Activated CD8-positive, alpha-beta memory T cell treated with anti-CD3 and anti-CD28 coated beads, Interleukin-2, amount 50 U/mL, for 24 hours (primary cell): ENCODE measurements around the gene MOB3B.
"Not testable (repeated sequence)": the region's sequence is repeated elsewhere in the genome, so short reads cannot be mapped to it uniquely, and the experiment has no call there.

Source experiments
- DNase-seq: peaks from one replicate; pipeline ENCODE4 v3.0.0-alpha.2; 2020; ENCODE audit errors: extremely low read depth

MOB3B gene

DNA sequence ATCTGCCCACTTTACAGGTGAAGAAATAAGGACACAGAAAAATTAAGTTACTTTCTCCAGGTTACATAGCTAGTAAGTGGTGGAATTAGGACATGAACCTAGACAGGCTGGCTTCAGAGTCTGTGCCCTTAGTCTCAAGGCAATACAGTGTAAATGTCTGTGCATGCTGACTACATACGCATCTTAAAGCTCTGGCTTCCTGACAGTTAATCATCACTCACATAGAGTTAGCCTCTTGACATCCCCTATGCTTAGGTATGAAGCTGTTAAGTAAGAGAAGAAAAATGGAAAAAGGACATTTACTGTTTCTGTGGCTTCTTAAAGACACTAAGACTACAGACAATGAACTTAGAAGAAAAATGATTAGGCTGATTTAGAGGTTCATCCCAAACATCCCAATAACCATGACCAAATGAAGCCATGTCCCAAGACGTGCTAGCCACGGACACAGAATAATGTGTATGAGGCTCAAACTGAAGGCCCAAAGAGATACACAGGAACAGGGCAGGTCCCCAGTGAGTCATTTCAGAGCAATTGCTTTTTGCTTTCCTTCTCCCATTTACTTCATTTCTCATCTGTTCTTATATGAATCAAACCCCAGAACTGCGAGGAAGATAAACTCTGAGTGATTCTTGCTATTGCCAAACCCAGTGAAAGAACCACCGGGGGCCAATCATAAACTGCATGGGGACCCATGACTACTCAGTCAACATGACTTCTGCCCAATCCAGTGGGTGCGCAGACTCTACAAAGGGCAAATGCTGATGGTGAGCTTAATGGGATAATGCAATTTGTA lies 105.5 kb downstream of the MOB3B start:
- no peak for DNase-seq

- no peak for DNase-seq
Observed at GRCh38 chr9:27422279-27422834, 107.3 kb downstream of the MOB3B start.

- no peak for DNase-seq
Observed at GRCh38 chr9:27421577-27421976, 108.0 kb downstream of the MOB3B start.

- DNase-seq: not testable (repeated sequence)
Observed at GRCh38 chr9:27419558-27419957, 110.1 kb downstream of the MOB3B start.

DNA sequence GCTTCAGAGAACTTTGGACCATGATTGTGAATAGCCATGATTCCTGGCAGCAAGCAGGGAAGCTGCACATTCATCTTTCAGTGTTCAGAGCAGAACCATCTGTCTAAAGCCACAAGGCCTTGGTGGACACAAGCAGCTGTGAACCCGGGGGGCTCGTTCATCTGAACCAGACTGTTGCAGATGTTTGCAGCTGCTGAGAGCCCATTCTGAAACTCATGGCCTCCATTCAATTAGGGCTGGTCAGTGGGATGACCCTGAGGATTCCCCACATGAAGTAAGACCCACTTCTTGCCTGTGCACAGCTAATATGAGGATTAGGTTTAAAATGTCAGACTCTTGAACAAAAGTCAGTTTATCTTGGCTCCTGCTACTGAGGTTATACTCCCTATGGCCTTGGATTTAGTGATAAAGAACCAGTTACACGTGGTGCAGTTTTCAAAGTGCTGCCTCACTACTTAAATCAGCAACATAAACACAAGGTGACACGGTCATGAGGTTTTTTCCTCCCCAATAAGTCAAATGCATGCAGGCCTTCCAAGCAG lies 115.3 kb downstream of the MOB3B start:
- no peak for DNase-seq

- DNase-seq: no peak
Observed at GRCh38 chr9:27413511-27414219, 115.9 kb downstream of the MOB3B start.

GRCh38 chr9:27412963-27413362 lies 116.7 kb downstream of the MOB3B start:
- DNase-seq: no peak

DNA sequence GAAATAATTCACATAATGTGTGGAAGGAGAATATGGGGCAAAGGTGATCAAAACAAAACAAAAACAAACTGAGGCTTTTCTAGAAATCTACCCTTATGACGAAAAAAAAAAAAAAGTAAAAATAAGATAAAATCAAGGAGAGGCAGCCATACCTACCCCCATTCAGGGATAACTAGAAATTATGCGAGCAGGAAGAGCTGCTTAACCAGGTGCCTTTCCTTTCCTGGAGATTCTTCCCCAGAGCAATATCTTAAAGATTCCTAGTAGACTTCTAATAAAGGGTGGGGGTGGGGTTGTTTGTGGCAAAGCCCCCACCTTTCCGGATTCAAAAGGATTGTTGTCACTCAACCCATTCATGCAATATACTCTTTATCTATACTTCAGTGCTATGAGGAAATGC lies 117.5 kb downstream of the MOB3B start:
- DNase-seq: no peak

DNA sequence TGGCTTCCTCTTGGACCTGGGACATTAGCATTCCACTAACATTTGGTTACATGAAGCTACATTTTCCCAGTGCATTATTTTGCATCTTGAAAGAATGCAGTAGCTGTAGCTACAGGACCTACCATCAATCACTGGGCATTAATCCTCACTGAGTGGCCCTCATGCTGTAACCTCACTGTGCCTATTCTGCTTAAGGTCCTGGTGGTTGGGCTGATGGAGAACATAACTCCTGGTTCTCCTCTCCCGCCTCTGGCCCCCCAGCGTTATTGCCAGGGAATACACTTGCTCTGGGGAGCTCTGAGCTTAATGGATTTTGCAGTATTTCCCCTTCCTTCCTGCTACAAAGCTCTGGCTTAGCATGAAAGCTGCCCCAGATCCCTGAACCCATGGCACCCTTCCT lies 121.1 kb downstream of the MOB3B start:
- DNase-seq: no peak

DNA sequence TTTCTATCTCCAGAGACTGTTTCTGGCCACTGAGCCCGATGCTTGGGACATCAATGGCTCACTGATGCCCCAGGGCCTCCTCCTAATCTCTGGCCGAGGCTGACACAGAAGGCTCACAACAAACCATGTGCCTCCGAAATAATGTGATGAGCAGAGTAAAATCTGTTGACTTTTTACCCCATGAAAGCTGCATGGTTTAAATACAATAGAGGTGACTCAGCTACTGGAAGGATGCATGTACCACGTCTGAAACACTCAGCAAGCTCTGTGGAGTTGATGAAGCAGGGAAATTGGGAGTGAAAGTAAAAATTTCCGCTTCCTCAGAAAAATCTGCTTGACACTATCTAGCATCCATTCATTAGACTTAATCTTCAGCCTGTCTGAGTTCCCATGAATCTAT lies 121.6 kb downstream of the MOB3B start:
- DNase-seq: no peak

DNA sequence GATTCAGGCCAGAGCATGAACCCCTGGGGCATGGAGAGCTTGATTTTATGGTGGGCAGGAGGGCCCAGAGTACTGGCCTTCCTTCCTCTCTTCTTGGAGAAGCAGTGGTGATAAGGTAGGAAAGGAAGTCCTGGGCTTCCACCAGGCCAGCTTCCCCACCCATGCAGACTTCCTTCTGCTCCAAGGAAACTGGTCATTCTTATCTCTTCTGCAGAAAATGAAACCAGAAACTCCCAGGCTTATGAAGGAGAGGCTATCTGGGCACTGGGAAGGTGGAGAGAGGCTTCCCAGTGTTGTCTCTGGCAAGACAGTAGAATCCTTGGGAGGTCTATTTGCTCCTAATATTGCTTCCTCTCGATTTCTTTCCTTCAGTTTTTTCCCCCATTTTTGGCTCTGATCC lies 122.1 kb downstream of the MOB3B start:
- DNase-seq: no peak

GRCh38 chr9:27404661-27405060 lies 125.0 kb downstream of the MOB3B start:
- DNase-seq: no peak

DNA sequence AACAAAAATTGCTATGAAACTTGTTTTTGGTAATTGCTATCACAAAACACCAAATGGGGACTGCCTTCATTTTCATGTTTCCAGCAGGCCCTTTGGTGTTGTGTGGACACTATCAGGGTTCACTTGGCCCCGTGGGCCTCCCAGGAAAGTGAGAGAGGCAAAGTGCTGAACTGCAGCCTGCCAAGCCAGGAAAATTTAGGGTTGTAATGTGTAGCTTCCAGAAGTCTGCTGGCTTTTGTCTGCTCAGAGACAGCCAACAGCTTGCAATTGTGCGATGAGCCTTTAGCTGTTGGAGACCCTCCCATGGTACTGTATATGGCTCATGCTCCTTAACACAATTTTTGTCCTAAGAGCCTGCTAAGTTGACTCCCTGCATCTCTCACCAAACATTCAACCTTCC lies 127.0 kb downstream of the MOB3B start:
- DNase-seq: no peak

GRCh38 chr9:27400334-27400880 lies 129.2 kb downstream of the MOB3B start:
- no peak for DNase-seq

DNA sequence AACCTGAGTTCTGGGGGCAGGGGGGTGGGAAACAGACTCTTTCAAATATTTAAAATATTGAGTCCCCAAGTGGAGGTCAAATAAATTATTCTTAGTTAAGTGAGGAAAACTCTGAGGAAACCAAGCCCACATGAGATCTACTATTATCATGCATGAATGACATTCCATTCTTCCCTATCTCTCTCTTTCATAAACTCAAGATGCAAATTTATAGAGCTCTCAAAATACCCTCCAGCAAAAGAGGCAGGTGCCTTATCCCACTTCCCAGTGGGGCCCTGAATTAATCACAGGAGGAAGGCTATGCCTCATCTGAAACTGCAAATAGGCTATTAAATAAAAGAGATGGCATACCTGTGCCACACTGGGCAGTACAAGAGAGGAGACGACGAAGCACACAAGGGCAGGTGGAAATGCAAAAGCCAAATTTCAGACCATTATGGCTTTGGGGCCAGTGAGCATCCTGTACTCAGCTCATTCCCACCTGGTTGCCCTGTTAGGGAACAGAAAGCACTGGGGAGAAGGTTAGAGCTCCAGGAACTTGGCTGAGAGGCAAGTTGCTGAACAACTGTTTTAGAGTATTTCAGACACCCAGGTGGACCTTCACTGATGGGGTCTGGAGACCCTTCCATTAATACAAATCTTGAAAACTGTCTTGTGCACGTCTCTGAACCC lies 130.5 kb downstream of the MOB3B start:
- DNase-seq: no peak

- no peak for DNase-seq
Observed at GRCh38 chr9:27396495-27396894, 133.1 kb downstream of the MOB3B start.

DNA sequence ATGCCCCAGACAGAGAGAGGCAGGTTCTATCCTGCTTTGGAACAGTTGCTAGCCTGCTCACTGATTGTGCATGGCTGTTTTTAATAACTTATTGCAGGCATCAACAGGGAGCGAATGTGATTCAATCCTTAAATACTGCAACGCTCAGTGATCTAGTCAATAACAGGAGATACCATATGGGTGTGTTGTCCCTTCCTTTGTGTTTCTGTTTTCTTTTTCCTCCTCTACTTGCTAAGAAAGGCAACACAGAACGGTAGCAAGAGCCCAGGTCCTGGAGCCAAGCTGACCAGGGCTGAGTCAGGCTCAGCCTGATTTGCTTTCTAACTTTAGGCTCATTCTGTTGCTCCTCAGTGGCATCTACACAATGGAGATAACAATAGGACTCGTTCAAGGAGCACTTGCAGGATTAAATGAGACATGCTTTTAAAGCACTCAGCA lies 134.1 kb downstream of the MOB3B start:
- DNase-seq: no peak

DNA sequence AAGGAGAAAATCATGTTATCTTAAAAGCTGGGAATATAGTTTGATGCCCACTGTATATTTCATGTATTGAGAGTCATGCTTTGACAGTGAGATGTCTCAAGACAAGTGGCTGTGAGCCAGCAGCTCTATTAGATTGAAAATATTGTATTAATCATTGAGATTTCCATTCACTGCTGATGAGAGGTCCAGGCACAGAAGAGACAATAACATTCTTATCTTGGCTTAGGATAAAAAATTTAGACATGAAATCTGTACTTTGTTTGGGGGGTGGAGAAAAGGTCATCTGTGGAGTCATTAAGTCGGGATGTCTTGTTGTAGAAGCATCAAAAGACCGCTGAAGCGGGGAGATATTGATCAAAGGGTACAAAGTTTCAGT lies 134.8 kb downstream of the MOB3B start:
- no peak for DNase-seq

GRCh38 chr9:27394154-27394825 lies 135.3 kb downstream of the MOB3B start:
- DNase-seq: no peak

DNA sequence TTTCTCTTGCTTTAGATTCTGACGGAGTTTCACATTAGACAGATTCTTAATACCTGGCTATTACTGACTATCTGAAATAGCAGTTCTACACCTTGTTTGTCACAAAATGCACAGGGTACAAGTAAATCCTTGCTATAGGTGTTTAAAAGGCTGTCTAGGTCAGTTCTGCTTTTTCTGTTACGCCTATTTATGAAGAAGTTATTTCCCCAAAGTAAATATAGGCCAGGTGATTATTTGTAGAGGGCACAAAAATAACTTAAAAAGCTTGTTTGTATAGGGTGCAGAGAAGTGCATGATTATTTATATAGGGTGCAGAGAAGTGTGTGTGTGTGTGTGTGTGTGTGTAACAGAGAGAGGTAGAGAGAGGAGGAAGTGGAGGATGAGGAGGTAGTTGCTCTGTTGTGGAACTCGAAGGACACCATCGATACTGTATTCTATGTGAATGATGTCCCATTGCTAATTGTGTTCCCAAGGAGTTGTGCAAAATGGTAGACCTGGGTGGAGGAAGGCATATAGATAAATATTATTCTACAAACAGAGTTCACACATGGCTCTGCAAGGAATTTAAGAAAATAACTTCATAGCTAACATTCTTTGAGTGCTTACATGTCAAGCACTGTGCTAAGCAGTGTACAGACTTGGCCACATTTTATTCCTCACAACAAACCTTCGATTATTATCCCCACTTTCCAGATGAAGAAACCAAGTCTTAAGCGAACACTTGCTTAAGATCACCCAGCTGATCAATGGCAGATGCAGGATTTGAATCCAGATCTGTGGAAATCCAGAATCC lies 136.4 kb downstream of the MOB3B start:
- DNase-seq: no peak

GRCh38 chr9:27392451-27392850 lies 137.2 kb downstream of the MOB3B start:
- DNase-seq: no peak
